Liver (tissue), 9 donors: ENCODE measurements around the gene TMEM178B. TPM values are rescaled to one million over a fixed set of nuclear protein-coding genes. Genes with fewer than 3 reads are reported as not detected.

Source experiments
- DNase-seq: peaks from one replicate; pipeline ENCODE4 v3.0.0-alpha.2; 2017; ENCODE audit warnings: low spot score
- H3K27ac ChIP-seq, 2 donors: one replicate each; pipeline ENCODE4 v1.7.0; 2013; ENCODE audit warnings: inconsistent platforms in 2 of 2, low read length in 2 of 2, control low read depth in 1 of 2, low read depth in 1 of 2, mild to moderate bottlenecking in 1 of 2
- H3K27me3 ChIP-seq, 4 donors: one replicate each; pipeline versions ENCODE4 v1.6.1 to v1.7.0; 2013; ENCODE audit warnings: low read length in 3 of 4, inconsistent platforms in 1 of 4, mild to moderate bottlenecking in 1 of 4, moderate library complexity in 1 of 4; ENCODE audit not compliant: control insufficient read depth in 4 of 4, insufficient read depth in 4 of 4
- H3K36me3 ChIP-seq, 4 donors: one replicate each; pipeline versions ENCODE4 v1.6.1 to v1.7.0; 2013; ENCODE audit warnings: low read length in 3 of 4, mild to moderate bottlenecking in 3 of 4, low read depth in 1 of 4, moderate library complexity in 1 of 4; ENCODE audit not compliant: control insufficient read depth in 4 of 4, insufficient read depth in 3 of 4
- H3K4me1 ChIP-seq, 4 donors: one replicate each; pipeline versions ENCODE4 v1.6.1 to v1.7.0; 2013; ENCODE audit warnings: low read length in 3 of 4, mild to moderate bottlenecking in 3 of 4, moderate library complexity in 1 of 4; ENCODE audit not compliant: control insufficient read depth in 4 of 4, insufficient read depth in 4 of 4
- H3K4me3 ChIP-seq, 3 donors: one replicate each; pipeline versions ENCODE4 v1.6.1 to v1.7.0; 2013; ENCODE audit warnings: low read length in 3 of 3, control low read depth in 1 of 3, low read depth in 1 of 3, mild to moderate bottlenecking in 1 of 3
- H3K9ac ChIP-seq, 2 donors: one replicate each; pipeline ENCODE4 v1.7.0; 2013; ENCODE audit warnings: low read length in 2 of 2, mild to moderate bottlenecking in 2 of 2, moderate library complexity in 2 of 2, control low read depth in 1 of 2, low read depth in 1 of 2
- H3K9me3 ChIP-seq, 4 donors: one replicate each; pipeline versions ENCODE4 v1.6.1 to v1.7.0; 2013; ENCODE audit warnings: low read length in 3 of 4; ENCODE audit not compliant: control insufficient read depth in 4 of 4
- CTCF ChIP-seq: fragments of 150-350 bp; IDR thresholded peaks from 2 replicates; pipeline ENCODE4 v1.5.1; 2017; ENCODE audit warnings: improper control_type of control experiment, low read depth, low read length; ENCODE audit not compliant: missing input control
- FOXA1 ChIP-seq: IDR thresholded peaks from 2 replicates; pipeline ENCODE4 v1.6.1; 2016; ENCODE audit warnings: antibody characterized with exemption
- GABPA ChIP-seq, 2 donors: IDR thresholded peaks in 1 of 2; conservative IDR thresholded peaks in 1 of 2; 2 replicates each; pipeline ENCODE4 v1.6.1; 2016; ENCODE audit warnings: antibody characterized with exemption in 2 of 2, mild to moderate bottlenecking in 1 of 2, moderate library complexity in 1 of 2
- HNF4A ChIP-seq, 2 donors: conservative IDR thresholded peaks; 2 replicates each; pipeline ENCODE4 v1.6.1; 2016; ENCODE audit warnings: antibody characterized with exemption in 2 of 2, mild to moderate bottlenecking in 2 of 2
- HNF4G ChIP-seq: IDR thresholded peaks from 2 replicates; pipeline ENCODE4 v1.6.1; 2016; ENCODE audit warnings: antibody characterized with exemption
- RAD21 ChIP-seq, 2 donors: IDR thresholded peaks; 2 replicates each; pipeline ENCODE4 v1.6.1; 2016; ENCODE audit warnings: antibody characterized with exemption in 2 of 2, mild to moderate bottlenecking in 2 of 2
- REST ChIP-seq: IDR thresholded peaks from 2 replicates; pipeline ENCODE4 v1.6.1; 2016; ENCODE audit warnings: antibody characterized with exemption, mild to moderate bottlenecking
- RXRA ChIP-seq, 2 donors: IDR thresholded peaks; 2 replicates each; pipeline ENCODE4 v1.6.1; 2017 to 2018; ENCODE audit warnings: antibody characterized with exemption in 2 of 2, mild to moderate bottlenecking in 1 of 2
- TAF1 ChIP-seq: conservative IDR thresholded peaks from 2 replicates; pipeline ENCODE4 v1.6.1; 2016; ENCODE audit warnings: antibody characterized with exemption, mild to moderate bottlenecking
- WGBS: extraction: QIAGEN DNeasy Blood & Tissue Kit; methylation state at CpG from one replicate; pipeline ENCODE4 v1.1.7; 2013; 5-methylcytosine and 5-hydroxymethylcytosine counted together
- polyA plus RNA-seq, 2 donors: library from polyadenylated mRNA; stranded (reverse) in 1 of 2; unstranded in 1 of 2; fragments of 200-250 nt in 1 of 2; fragments of >200 nt in 1 of 2; fragmentation: Nextera tagmentation in 1 of 2; extraction: Ambion mirVana in 1 of 2; gene quantifications; one replicate each; pipeline versions ENCODE4 v1.2.1 to v1.2.3, GENCODE V29; 2013 to 2015
- total RNA-seq, 2 donors: library from RNA; depleted of rRNA; stranded (reverse); fragments of >200 nt; gene quantifications; one replicate each; pipeline ENCODE4 v1.2.3, GENCODE V29; 2014
- TF ChIP-seq, protein P1 (sequence below): IDR thresholded peaks from 2 replicates; pipeline ENCODE4 v1.6.1; 2016; ENCODE audit warnings: antibody characterized with exemption
- TF ChIP-seq, protein P2 (sequence below): IDR thresholded peaks from 2 replicates; pipeline ENCODE4 v1.6.1; 2016; ENCODE audit warnings: antibody characterized with exemption
- donor health status: healthy.
- donor health status: healthy.
- donor health status: healthy.
- donor health status: healthy.
- donor health status: healthy.

TMEM178B gene
- total and polyA plus RNA-seq, 4 donors = under 0.01 to 0.02 (median under 0.01) TPM; not detected in 1

DNA sequence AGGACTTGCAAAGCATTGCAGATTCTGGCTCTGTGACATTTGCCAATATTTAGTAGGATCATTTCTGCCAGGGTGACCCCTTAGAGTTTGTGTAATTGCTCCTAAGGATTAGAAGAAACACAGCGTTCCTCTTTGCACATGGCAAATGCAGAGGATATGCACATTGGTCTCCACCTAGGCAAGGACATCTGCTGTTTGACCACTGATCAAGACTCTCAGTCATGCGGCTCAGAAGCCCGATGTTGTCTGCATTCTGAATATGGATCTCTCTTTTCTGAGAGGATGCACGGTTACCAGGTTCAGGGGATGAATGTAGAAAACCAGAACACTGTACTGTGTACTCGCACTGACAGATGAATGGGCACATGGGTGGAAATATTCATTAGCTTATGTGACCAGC, 296.8 kb downstream of the TMEM178B start:
- no peak overlapping the region for H3K4me3 ChIP-seq
- H3K4me1 ChIP-seq = peaks cover 0 to 3% (median 1%) of the 10 kb centered on the region in 4 donors
- no peaks in the 10 kb centered on the region for H3K9me3 ChIP-seq
- no peaks in the 10 kb centered on the region for H3K36me3 ChIP-seq
- no peak overlapping the region for H3K9ac ChIP-seq
- 94% methylated on average over 5 of the region's 5 CpGs for WGBS
- DNase-seq = no peak
- TF ChIP-seq RAD21 (IDR thresholded peaks at IDR 0.05) = no peak
- no peak for TF ChIP-seq TAF1
- no peak for TF ChIP-seq HNF4A (conservative IDR thresholded peaks at IDR 0.05)
- no peak for TF ChIP-seq CTCF
- TF ChIP-seq, protein P1, sequence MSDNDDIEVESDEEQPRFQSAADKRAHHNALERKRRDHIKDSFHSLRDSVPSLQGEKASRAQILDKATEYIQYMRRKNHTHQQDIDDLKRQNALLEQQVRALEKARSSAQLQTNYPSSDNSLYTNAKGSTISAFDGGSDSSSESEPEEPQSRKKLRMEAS = no peak
- TF ChIP-seq, protein P2, sequence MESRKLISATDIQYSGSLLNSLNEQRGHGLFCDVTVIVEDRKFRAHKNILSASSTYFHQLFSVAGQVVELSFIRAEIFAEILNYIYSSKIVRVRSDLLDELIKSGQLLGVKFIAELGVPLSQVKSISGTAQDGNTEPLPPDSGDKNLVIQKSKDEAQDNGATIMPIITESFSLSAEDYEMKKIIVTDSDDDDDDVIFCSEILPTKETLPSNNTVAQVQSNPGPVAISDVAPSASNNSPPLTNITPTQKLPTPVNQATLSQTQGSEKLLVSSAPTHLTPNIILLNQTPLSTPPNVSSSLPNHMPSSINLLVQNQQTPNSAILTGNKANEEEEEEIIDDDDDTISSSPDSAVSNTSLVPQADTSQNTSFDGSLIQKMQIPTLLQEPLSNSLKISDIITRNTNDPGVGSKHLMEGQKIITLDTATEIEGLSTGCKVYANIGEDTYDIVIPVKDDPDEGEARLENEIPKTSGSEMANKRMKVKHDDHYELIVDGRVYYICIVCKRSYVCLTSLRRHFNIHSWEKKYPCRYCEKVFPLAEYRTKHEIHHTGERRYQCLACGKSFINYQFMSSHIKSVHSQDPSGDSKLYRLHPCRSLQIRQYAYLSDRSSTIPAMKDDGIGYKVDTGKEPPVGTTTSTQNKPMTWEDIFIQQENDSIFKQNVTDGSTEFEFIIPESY = no peak
- H3K27me3 ChIP-seq = no peaks in the 10 kb centered on the region
- H3K27ac ChIP-seq = no peak overlapping the region

DNA sequence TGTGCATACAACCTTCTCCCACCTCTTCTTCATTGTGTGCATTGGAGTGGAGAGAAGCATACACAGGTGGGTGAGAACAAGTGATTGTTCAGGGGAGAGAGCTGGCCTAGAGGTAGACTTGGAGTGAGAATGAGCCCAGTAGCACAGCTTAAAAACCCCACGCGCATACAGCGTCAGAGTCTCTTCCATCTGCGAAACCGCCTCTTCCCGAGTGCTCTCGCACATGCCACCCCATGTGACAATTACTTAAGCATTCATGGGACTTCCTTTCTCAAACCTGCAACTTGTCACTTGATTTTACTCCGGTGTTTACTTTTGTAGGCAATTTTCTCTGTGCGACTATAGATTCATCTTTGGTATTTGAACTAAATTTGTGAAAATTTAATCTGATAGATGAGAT, 300.6 kb downstream of the TMEM178B start:
- Histone ChIP-seq H3K27ac (no peak overlapping the region), H3K36me3 (no peaks in the 10 kb centered on the region), H3K9me3 (peaks cover 0 to 3% (median 0%) of the 10 kb centered on the region in 4 donors), H3K4me3 (no peak overlapping the region), H3K27me3 (no peaks in the 10 kb centered on the region), H3K9ac (no peak overlapping the region), H3K4me1 (no peaks in the 10 kb centered on the region)
- 97% methylated on average over 9 of the region's 9 CpGs for WGBS
- DNase-seq = no peak
- TF ChIP-seq GABPA (IDR thresholded peaks at IDR 0.05 in 1 of 2, conservative IDR thresholded peaks at IDR 0.05 in 1 of 2) = no peak
- no peak for TF ChIP-seq CTCF
- no peak for TF ChIP-seq FOXA1
- no peak for TF ChIP-seq REST
- TF ChIP-seq RAD21 (IDR thresholded peaks at IDR 0.05) = no peak
- no peak for TF ChIP-seq TAF1
- TF ChIP-seq RXRA (IDR thresholded peaks at IDR 0.05) = no peak
- no peak for TF ChIP-seq HNF4G
